PC-3 (cell line): ENCODE measurements around the gene TNK2. TPM values are rescaled to one million over a fixed set of nuclear protein-coding genes. Genes with fewer than 3 reads are reported as not detected.

Experiments used
- ATAC-seq: fragments of 200-7000 bp; cut with Tn5 transposase; 2 replicates; pipeline ENCODE4 v1.9.1; 2020; ENCODE audit warnings: mild to moderate bottlenecking, moderate library complexity
- BruUV-seq: library from RNA; stranded (reverse); fragments of 400-500 nt; replicated peaks from 2 replicates; lab custom pipeline; 2021; lab: Mats Ljungman, UMichigan
- CTCF ChIA-PET: fragments of 300-600 bp; sonication (Branson Sonifier 250); formaldehyde crosslinking; loops from one replicate; lab custom pipeline; 2022; ENCODE audit warnings: antibody characterized with exemption; lab: Charles Lee
- POLR2A ChIA-PET: fragments of 300-600 bp; sonication (Branson Sonifier 250); formaldehyde crosslinking; loops from one replicate; lab custom pipeline; 2022; ENCODE audit warnings: antibody characterized with exemption; ENCODE audit not compliant: unreplicated experiment; lab: Charles Lee
- DNase-seq: peaks from one replicate; pipeline ENCODE4 v3.0.0-alpha.2; 2015
- H2AFZ ChIP-seq: fragments of 300-600 bp; sonication (generic); 2 replicates; pipeline ENCODE4 v1.6.0; 2016; ENCODE audit warnings: antibody characterized with exemption, low read length
- H3F3A ChIP-seq: fragments of 300-600 bp; sonication (generic); one replicate; pipeline ENCODE4 v1.6.0; 2017; ENCODE audit warnings: antibody characterized with exemption, low read length, control low read depth, mild to moderate bottlenecking; ENCODE audit not compliant: unreplicated experiment
- H3K27ac ChIP-seq: fragments of 300-600 bp; sonication (generic); 2 replicates; pipeline ENCODE4 v1.5.1; 2016; ENCODE audit warnings: mild to moderate bottlenecking, low read length
- H3K27me3 ChIP-seq: fragments of 300-600 bp; sonication (generic); 2 replicates; pipeline ENCODE4 v1.6.1; 2016; ENCODE audit warnings: low read length, mixed read lengths
- H3K36me3 ChIP-seq: fragments of 300-600 bp; sonication (generic); 2 replicates; pipeline ENCODE4 v1.6.1; 2016; ENCODE audit warnings: low read depth, mixed run types, low read length, mixed read lengths
- H3K4me1 ChIP-seq: fragments of 300-600 bp; sonication (generic); 2 replicates; pipeline ENCODE4 v1.5.1; 2016; ENCODE audit warnings: low read length; ENCODE audit not compliant: insufficient read depth
- H3K4me2 ChIP-seq: fragments of 300-600 bp; sonication (generic); 2 replicates; pipeline ENCODE4 v1.6.0; 2016; ENCODE audit warnings: low read length
- H3K4me3 ChIP-seq: fragments of 300-600 bp; sonication (generic); 2 replicates; pipeline ENCODE4 v1.5.1; 2016; ENCODE audit warnings: mild to moderate bottlenecking, low read length, mixed read lengths
- H3K79me2 ChIP-seq: fragments of 300-600 bp; sonication (generic); 2 replicates; pipeline ENCODE4 v1.6.1; 2017; ENCODE audit warnings: low read length, mixed read lengths
- H3K9ac ChIP-seq: fragments of 300-600 bp; sonication (generic); 2 replicates; pipeline ENCODE4 v1.6.0; 2016; ENCODE audit warnings: mild to moderate bottlenecking, low read length
- H3K9me2 ChIP-seq: fragments of 300-600 bp; sonication (generic); replicated peaks from 2 replicates; pipeline ENCODE4 v1.6.1; 2016; ENCODE audit warnings: mixed run types, low read length, mixed read lengths
- H3K9me3 ChIP-seq: fragments of 300-600 bp; sonication (generic); 2 replicates; pipeline ENCODE4 v1.6.1; 2016; ENCODE audit warnings: low read length, mixed read lengths
- H4K20me1 ChIP-seq: fragments of 300-600 bp; sonication (generic); 2 replicates; pipeline ENCODE4 v1.6.1; 2016; ENCODE audit warnings: low read length, mixed read lengths
- CTCF ChIP-seq: fragments of 300-600 bp; sonication (generic); conservative IDR thresholded peaks from 2 replicates; pipeline ENCODE4 v1.5.1; 2017; ENCODE audit warnings: antibody characterized with exemption, low read depth, mild to moderate bottlenecking, low read length
- EZH2 ChIP-seq: fragments of 300-600 bp; sonication (generic); IDR thresholded peaks from one replicate; pipeline ENCODE4 v1.6.1; 2017; ENCODE audit warnings: antibody characterized with exemption, mild to moderate bottlenecking, low read length; ENCODE audit not compliant: unreplicated experiment
- EZH2phosphoT487 ChIP-seq: fragments of 300-600 bp; sonication (generic); IDR thresholded peaks from 2 replicates; pipeline ENCODE4 v1.6.1; 2018; ENCODE audit warnings: mild to moderate bottlenecking, antibody characterized with exemption, low read length, borderline replicate concordance
- intact Hi-C: fragments of 100-400 bp; cut with micrococcal nuclease; formaldehyde crosslinking; loops from 2 replicates; pipeline ENCODE4 v1.9.0; 2023
- total RNA-seq: library from RNA; depleted of rRNA; stranded (reverse); fragments of >200 nt; gene quantifications from 2 replicates; pipeline ENCODE4 v1.2.3, GENCODE V29; 2014

Gene TNK2
- total RNA-seq, 1 experiment from 2014 or later, result 49.3 TPM

DNA sequence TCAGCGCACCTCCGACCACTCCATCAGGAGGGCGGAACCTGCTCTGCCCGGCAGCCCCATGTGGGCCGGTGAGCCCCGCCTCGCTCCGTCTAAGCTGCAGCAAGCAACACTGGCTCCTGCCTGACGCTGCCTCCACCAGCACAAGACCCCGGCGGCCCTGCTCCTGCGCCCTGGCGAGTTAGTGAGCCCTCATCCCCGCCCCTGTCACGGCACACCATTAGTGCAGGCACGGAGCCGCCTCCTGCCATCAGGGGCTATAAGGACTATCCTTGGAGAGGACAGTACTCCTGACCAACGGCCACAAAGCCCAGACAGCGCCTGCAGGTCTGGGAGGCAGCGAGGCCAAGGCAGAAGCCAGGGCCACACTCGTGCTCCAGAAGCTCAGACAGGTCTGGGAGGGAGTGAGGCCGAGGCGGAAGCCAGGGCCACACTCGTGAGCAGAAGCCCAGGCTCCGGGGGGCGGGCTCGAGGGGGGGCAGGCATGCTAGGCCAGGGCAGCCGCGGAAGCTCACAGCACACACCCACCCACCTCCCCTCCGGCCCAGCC lies 39.4 kb downstream of the TNK2 start:
- peaks cover 17% of the 10 kb centered on the region for H3K79me2 ChIP-seq
- H3K4me2 ChIP-seq, result no peak overlapping the region
- H3K4me3 ChIP-seq, result no peak overlapping the region
- no peak for TF ChIP-seq CTCF
- no peak for TF ChIP-seq EZH2phosphoT487
- no peak for TF ChIP-seq EZH2
- intact Hi-C loops, result no loop called here
- H3K27ac ChIP-seq, result no peak overlapping the region
- DNase-seq (no peak), ATAC-seq (no peak)
- no peak overlapping the region for H3K9ac ChIP-seq
- POLR2A ChIA-PET, result no interaction called here
- no peaks in the 10 kb centered on the region for H4K20me1 ChIP-seq
- peaks cover 24% of the 10 kb centered on the region for H3K36me3 ChIP-seq
- H2AFZ ChIP-seq, result no peak overlapping the region
- BruUV-seq, result no TSS peak
- H3K4me1 ChIP-seq, result peaks cover 26% of the 10 kb centered on the region
- CTCF ChIA-PET, result no interaction called here
- H3K27me3 ChIP-seq, result no peaks in the 10 kb centered on the region
- H3F3A ChIP-seq, result no peaks in the 10 kb centered on the region
- H3K9me3 ChIP-seq, result no peaks in the 10 kb centered on the region
- no peaks in the 10 kb centered on the region for H3K9me2 ChIP-seq

DNA sequence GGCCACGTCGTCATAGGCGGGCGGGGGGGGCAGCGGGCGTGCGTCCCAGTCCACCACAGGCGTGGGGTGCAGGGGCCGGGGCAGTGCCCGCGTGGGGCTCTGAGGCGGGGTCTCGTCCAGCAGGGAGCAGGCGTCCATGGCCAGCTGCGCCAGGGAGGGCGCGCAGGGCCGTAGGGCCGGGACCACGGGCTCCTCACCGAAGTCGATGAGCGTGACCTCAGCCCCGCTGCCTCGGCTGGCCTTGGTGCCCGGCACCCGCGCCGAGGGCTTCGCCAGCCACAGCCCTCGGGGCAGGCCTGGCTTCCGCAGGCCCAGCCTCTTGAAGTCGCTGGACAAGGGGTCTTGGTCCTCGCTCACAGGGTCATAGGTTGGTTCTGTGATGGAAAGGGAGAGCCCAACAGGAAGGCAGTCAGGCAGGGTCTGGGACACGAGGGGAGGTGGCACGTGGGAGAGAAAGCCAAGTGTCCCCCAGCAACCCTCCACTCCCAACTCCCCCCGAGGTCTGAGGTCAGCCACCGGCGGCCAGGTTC lies 40.0 kb downstream of the TNK2 start:
- TF ChIP-seq CTCF (no peak), EZH2phosphoT487 (no peak), EZH2 (no peak)
- no peaks in the 10 kb centered on the region for H4K20me1 ChIP-seq
- no peaks in the 10 kb centered on the region for H3K9me2 ChIP-seq
- no peak overlapping the region for H2AFZ ChIP-seq
- H3K79me2 ChIP-seq, result peaks cover 12% of the 10 kb centered on the region
- H3K9me3 ChIP-seq, result no peaks in the 10 kb centered on the region
- POLR2A ChIA-PET, result no interaction called here
- peaks cover 28% of the 10 kb centered on the region for H3K4me1 ChIP-seq
- ATAC-seq (no peak), DNase-seq (no peak)
- H3K27ac ChIP-seq, result no peak overlapping the region
- BruUV-seq, result no TSS peak
- CTCF ChIA-PET, result no interaction called here
- no peak overlapping the region for H3K4me2 ChIP-seq
- H3K27me3 ChIP-seq, result no peaks in the 10 kb centered on the region
- intact Hi-C loops, result no loop called here
- H3K4me3 ChIP-seq, result no peak overlapping the region
- H3K9ac ChIP-seq, result no peak overlapping the region
- H3F3A ChIP-seq, result no peaks in the 10 kb centered on the region
- H3K36me3 ChIP-seq, result peaks cover 24% of the 10 kb centered on the region

DNA sequence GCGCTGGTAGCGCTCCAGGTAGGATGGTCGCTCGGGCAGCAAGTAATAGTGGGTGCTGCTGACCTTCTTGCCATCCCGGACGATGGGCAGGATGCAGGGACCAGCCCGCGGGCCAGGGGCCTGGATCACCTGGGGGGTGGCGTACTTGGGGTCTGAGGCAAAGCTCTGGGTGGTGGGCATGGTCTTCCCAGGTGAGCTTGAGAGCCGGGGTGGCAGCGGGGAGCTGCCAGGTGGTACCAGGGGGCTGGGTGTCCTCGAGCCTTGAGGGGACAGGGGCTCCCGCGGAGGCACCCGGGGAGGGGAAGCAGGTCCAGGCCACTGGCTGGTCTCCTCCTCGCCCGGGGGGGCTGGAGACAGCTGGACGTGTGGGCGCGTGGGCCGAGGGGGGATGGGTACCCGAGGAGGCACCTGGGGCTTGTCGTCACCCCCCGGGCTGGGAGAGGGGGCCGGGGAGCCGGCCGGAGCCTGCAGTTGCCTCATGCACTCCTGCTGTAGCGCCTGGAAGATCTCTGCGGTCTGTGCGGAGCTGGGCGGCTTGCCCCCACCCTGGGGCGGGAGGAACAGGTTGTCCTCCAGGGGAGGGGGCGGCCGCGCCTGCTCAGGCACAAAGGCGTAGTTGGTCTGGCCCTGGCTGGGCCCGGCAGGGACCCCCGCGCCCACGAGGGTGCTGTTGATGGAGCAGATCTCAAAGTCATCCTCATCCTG lies 40.6 kb downstream of the TNK2 start:
- CTCF ChIA-PET, result no interaction called here

More for the DNA sequence above, 40.6 kb downstream of the TNK2 start:
- BruUV-seq, result no TSS peak
- Histone ChIP-seq H4K20me1 (no peaks in the 10 kb centered on the region), H3K9me3 (no peaks in the 10 kb centered on the region), H3K4me3 (no peak overlapping the region), H3K79me2 (peaks cover 6% of the 10 kb centered on the region), H3F3A (no peaks in the 10 kb centered on the region), H3K27me3 (no peaks in the 10 kb centered on the region), H3K4me2 (no peak overlapping the region), H3K27ac (no peak overlapping the region), H3K4me1 (peaks cover 31% of the 10 kb centered on the region), H3K9ac (no peak overlapping the region), H3K36me3 (peaks cover 24% of the 10 kb centered on the region), H3K9me2 (no peaks in the 10 kb centered on the region), H2AFZ (no peak overlapping the region)
- TF ChIP-seq CTCF (no peak), EZH2 (no peak), EZH2phosphoT487 (no peak)
- ATAC-seq, result no peak
- POLR2A ChIA-PET, result no interaction called here
- intact Hi-C loops, result no loop called here
- no peak for DNase-seq
